Liver (tissue), 3 donors: ENCODE data around the gene SUCLG2.

Experiments used
- CTCF ChIP-seq: fragments of 150-350 bp; IDR thresholded peaks from 2 replicates; pipeline ENCODE4 v1.5.1; 2017; ENCODE audit warnings: improper control_type of control experiment, low read depth, low read length; ENCODE audit not compliant: missing input control
- EGR1 ChIP-seq, 2 donors: IDR thresholded peaks; 2 replicates each; pipeline ENCODE4 v1.6.1; 2016 to 2018; ENCODE audit warnings: antibody characterized with exemption in 2 of 2, low read depth in 2 of 2
- TAF1 ChIP-seq: conservative IDR thresholded peaks from 2 replicates; pipeline ENCODE4 v1.6.1; 2016; ENCODE audit warnings: antibody characterized with exemption, mild to moderate bottlenecking
- TF ChIP-seq, protein P1 (sequence below): IDR thresholded peaks from 2 replicates; pipeline ENCODE4 v1.6.1; 2016; ENCODE audit warnings: antibody characterized with exemption, mild to moderate bottlenecking
- TF ChIP-seq, protein P2 (sequence below): IDR thresholded peaks from 2 replicates; pipeline ENCODE4 v1.6.1; 2016; ENCODE audit warnings: antibody characterized with exemption
- donor health status: healthy.
- donor health status: healthy.

- TF ChIP-seq CTCF (no peak), TAF1 (no peak), EGR1 (IDR thresholded peaks at IDR 0.05; ENCODE audit: low read depth in 2 of 2) (no peak)
- TF ChIP-seq, protein P1, sequence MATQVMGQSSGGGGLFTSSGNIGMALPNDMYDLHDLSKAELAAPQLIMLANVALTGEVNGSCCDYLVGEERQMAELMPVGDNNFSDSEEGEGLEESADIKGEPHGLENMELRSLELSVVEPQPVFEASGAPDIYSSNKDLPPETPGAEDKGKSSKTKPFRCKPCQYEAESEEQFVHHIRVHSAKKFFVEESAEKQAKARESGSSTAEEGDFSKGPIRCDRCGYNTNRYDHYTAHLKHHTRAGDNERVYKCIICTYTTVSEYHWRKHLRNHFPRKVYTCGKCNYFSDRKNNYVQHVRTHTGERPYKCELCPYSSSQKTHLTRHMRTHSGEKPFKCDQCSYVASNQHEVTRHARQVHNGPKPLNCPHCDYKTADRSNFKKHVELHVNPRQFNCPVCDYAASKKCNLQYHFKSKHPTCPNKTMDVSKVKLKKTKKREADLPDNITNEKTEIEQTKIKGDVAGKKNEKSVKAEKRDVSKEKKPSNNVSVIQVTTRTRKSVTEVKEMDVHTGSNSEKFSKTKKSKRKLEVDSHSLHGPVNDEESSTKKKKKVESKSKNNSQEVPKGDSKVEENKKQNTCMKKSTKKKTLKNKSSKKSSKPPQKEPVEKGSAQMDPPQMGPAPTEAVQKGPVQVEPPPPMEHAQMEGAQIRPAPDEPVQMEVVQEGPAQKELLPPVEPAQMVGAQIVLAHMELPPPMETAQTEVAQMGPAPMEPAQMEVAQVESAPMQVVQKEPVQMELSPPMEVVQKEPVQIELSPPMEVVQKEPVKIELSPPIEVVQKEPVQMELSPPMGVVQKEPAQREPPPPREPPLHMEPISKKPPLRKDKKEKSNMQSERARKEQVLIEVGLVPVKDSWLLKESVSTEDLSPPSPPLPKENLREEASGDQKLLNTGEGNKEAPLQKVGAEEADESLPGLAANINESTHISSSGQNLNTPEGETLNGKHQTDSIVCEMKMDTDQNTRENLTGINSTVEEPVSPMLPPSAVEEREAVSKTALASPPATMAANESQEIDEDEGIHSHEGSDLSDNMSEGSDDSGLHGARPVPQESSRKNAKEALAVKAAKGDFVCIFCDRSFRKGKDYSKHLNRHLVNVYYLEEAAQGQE, result no peak
- TF ChIP-seq, protein P2, sequence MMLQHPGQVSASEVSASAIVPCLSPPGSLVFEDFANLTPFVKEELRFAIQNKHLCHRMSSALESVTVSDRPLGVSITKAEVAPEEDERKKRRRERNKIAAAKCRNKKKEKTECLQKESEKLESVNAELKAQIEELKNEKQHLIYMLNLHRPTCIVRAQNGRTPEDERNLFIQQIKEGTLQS, result no peak
Measured at GRCh38 chr3:67614195-67614594, 40.2 kb downstream of the SUCLG2 start.
